HepG2 (cell line): Measurements from ENCODE around the gene EPB41L2. TPM values are rescaled to one million over a fixed set of nuclear protein-coding genes. Genes with fewer than 3 reads are reported as not detected.

Experiments
- ATAC-seq: fragments of 200-7000 bp; cut with Tn5 transposase; 3 replicates; pipeline ENCODE4 v1.9.1; 2020; ENCODE audit warnings: mild to moderate bottlenecking, moderate library complexity
- BruUV-seq: library from RNA; stranded (reverse); fragments of 400-500 nt; replicated peaks from 2 replicates; lab custom pipeline; 2021; lab: Mats Ljungman, UMichigan
- CTCF ChIA-PET: fragments of 300-600 bp; formaldehyde crosslinking; extraction: SDS; loops from one replicate; lab custom pipeline; 2021; ENCODE audit warnings: low total read pairs, inconsistent platforms, low intra/inter-chr PET ratio; lab: Yijun Ruan, JAX
- POLR2A ChIA-PET: fragments of 350-600 bp; sonication (Branson Sonifier 250); formaldehyde crosslinking; loops from one replicate; lab custom pipeline; 2020; ENCODE audit warnings: antibody characterized with exemption, inconsistent platforms; lab: Yijun Ruan, JAX
- DNase-seq: peaks from one replicate; pipeline ENCODE4 v3.0.0-alpha.2; 2015; ENCODE audit warnings: low spot score
- FAIRE-seq: peaks from 3 replicates; lab custom pipeline; 2011; peaks lifted over from hg19 to GRCh38; lab: Jason Lieb, UNC
- H2AFZ ChIP-seq: one replicate; pipeline ENCODE4 v1.6.1; 2011; ENCODE audit warnings: low read length, inconsistent platforms
- H3K27ac ChIP-seq: fragments of 300-600 bp; 3 replicates; pipeline ENCODE4 v1.8.0; 2011; ENCODE audit warnings: mixed run types, mild to moderate bottlenecking, mixed read lengths, low read length, inconsistent platforms; ENCODE audit not compliant: insufficient read depth; ENCODE audit errors: extremely low read length
- H3K27me3 ChIP-seq, 2 experiments: fragments of 200-600 bp in 1 of 2; 2 replicates in 1 of 2; 3 replicates in 1 of 2; pipeline versions ENCODE4 v1.6.0 to v1.8.0; 2011; ENCODE audit warnings: low read length in 2 of 2, mild to moderate bottlenecking in 2 of 2, moderate library complexity in 2 of 2, inconsistent platforms in 1 of 2; ENCODE audit not compliant: insufficient read depth in 2 of 2, control insufficient read depth in 1 of 2
- H3K36me3 ChIP-seq, 2 experiments: fragments of 200-600 bp in 1 of 2; replicated peaks in 1 of 2; 2 replicates in 1 of 2; 3 replicates in 1 of 2; pipeline versions ENCODE4 v1.5.1 to v1.8.0; 2011; ENCODE audit warnings: low read length in 2 of 2, inconsistent platforms in 1 of 2; ENCODE audit not compliant: insufficient read depth in 2 of 2, control insufficient read depth in 1 of 2
- H3K4me1 ChIP-seq: 2 replicates; pipeline ENCODE4 v1.5.1; 2012; ENCODE audit warnings: low read length, inconsistent platforms; ENCODE audit not compliant: insufficient read depth
- H3K4me2 ChIP-seq: 2 replicates; pipeline ENCODE4 v1.6.0; 2011; ENCODE audit warnings: low read depth, low read length, inconsistent platforms
- H3K4me3 ChIP-seq, 3 experiments: fragments of 200-600 bp in 1 of 3; sonication (generic), shearing (Covaris generic) in 1 of 3; replicated peaks in 1 of 3; 2 replicates each; pipeline ENCODE4 v1.5.1; 2011 to 2016; ENCODE audit warnings: low read length in 3 of 3, inconsistent platforms in 2 of 3, low read depth in 2 of 3, mild to moderate bottlenecking in 2 of 3, control low read depth in 1 of 3, mixed read lengths in 1 of 3; ENCODE audit not compliant: insufficient read depth in 1 of 3
- H3K79me2 ChIP-seq: one replicate; pipeline ENCODE4 v1.6.1; 2011; ENCODE audit warnings: low read length, inconsistent platforms; ENCODE audit not compliant: insufficient read depth
- H3K9ac ChIP-seq: 2 replicates; pipeline ENCODE4 v1.6.0; 2011; ENCODE audit warnings: mild to moderate bottlenecking, low read depth, low read length, inconsistent platforms; ENCODE audit not compliant: insufficient read depth
- H3K9me3 ChIP-seq: 2 replicates; pipeline ENCODE4 v1.5.1; 2012; ENCODE audit warnings: mild to moderate bottlenecking, low read length
- H4K20me1 ChIP-seq: 2 replicates; pipeline ENCODE4 v1.6.0; 2011; ENCODE audit warnings: inconsistent platforms, mild to moderate bottlenecking, low read length, moderate library complexity; ENCODE audit not compliant: insufficient read depth
- ATF1 ChIP-seq: IDR thresholded peaks from 2 replicates; pipeline ENCODE4 v1.6.1; 2016; ENCODE audit warnings: mild to moderate bottlenecking, control low read depth
- CEBPG ChIP-seq: IDR thresholded peaks from 2 replicates; pipeline ENCODE4 v1.6.1; 2016
- GTF2F1 ChIP-seq: fragments of 150-350 bp; IDR thresholded peaks from 2 replicates; pipeline ENCODE4 v1.6.1; 2014; ENCODE audit warnings: low read length
- NFE2 ChIP-seq: sonication (generic); formaldehyde crosslinking; IDR thresholded peaks from 2 replicates; pipeline ENCODE4 v1.4.0; 2020; ENCODE audit warnings: missing genetic modification reagents
- NFIC ChIP-seq: IDR thresholded peaks from 2 replicates; pipeline ENCODE4 v1.6.1; 2012; ENCODE audit warnings: mild to moderate bottlenecking, low read length, inconsistent platforms
- SRY ChIP-seq: sonication (generic); formaldehyde crosslinking; IDR thresholded peaks from 2 replicates; pipeline ENCODE4 v1.8.0; 2022; ENCODE audit warnings: mild to moderate bottlenecking, missing genetic modification reagents
- ZFP91 ChIP-seq: sonication (generic); formaldehyde crosslinking; IDR thresholded peaks from 2 replicates; pipeline ENCODE4 v1.9.0; 2022; ENCODE audit warnings: missing genetic modification reagents, mild to moderate bottlenecking, borderline replicate concordance
- ZNF343 ChIP-seq: sonication (generic); formaldehyde crosslinking; IDR thresholded peaks from 2 replicates; pipeline ENCODE4 v1.4.0; 2020; ENCODE audit warnings: mild to moderate bottlenecking, missing genetic modification reagents
- ZNF367 ChIP-seq: sonication (generic); formaldehyde crosslinking; IDR thresholded peaks from 2 replicates; pipeline ENCODE4 v1.4.0; 2020; ENCODE audit warnings: missing genetic modification reagents, borderline replicate concordance
- ZNF513 ChIP-seq: sonication (generic); formaldehyde crosslinking; conservative IDR thresholded peaks from 2 replicates; pipeline ENCODE4 v1.5.0; 2020; ENCODE audit warnings: missing genetic modification reagents
- ZNF567 ChIP-seq: sonication (generic); formaldehyde crosslinking; IDR thresholded peaks from 2 replicates; pipeline ENCODE4 v1.8.1; 2023; ENCODE audit warnings: mild to moderate bottlenecking, missing genetic modification reagents, borderline replicate concordance
- ZNF781 ChIP-seq: sonication (generic); formaldehyde crosslinking; IDR thresholded peaks from 2 replicates; pipeline ENCODE4 v1.5.1; 2020; ENCODE audit warnings: borderline replicate concordance, mild to moderate bottlenecking, missing genetic modification reagents; ENCODE audit errors: not compliant biosample characterization
- WGBS: methylation state at CpG from one replicate; pipeline ENCODE4 v1.1.6; 2017; ENCODE audit warnings: low lambda C conversion rate; 5-methylcytosine and 5-hydroxymethylcytosine counted together
- in situ Hi-C: cut with HindIII; loops from 2 replicates; pipeline ENCODE4 v1.10.0; 2017; ENCODE audit warnings: low pct_unique_long_range_greater_than_20kb; ENCODE audit not compliant: extremely low pct_ligation_motif_present
- intact Hi-C: fragments of 100-400 bp; cut with micrococcal nuclease; formaldehyde crosslinking; loops from one replicate; pipeline ENCODE4 v1.10.0; 2022; ENCODE audit not compliant: unreplicated experiment
- polyA plus RNA-seq, 8 experiments: library from polyadenylated mRNA; depleted of rRNA in 3 of 8; stranded (reverse) in 7 of 8; unstranded in 1 of 8; fragments of >200 nt; fragmentation: Illumina TruSeq in 4 of 8; extraction: Trizol in 4 of 8; gene quantifications; 2 replicates each; pipeline versions ENCODE4 v1.2.1 to v1.2.3, GENCODE V29; 2011 to 2016; ENCODE audit warnings: low read depth in 4 of 8, missing spikeins in 1 of 8, mixed read lengths in 1 of 8; ENCODE audit not compliant: insufficient read depth in 1 of 8
- total RNA-seq, 5 experiments: library from RNA; depleted of rRNA; stranded (reverse); fragments of >200 nt; fragmentation: Illumina TruSeq; extraction: Trizol; gene quantifications; 2 replicates each; pipeline ENCODE4 v1.2.3, GENCODE V29; 2016; ENCODE audit warnings: low read depth in 1 of 5

Gene EPB41L2
- total and polyA plus RNA-seq, 2 of the 13 experiments (the other 11 are each of a cell fraction or from before 2014, with no cell fraction given) = 41.7 to 56.4 TPM

DNA sequence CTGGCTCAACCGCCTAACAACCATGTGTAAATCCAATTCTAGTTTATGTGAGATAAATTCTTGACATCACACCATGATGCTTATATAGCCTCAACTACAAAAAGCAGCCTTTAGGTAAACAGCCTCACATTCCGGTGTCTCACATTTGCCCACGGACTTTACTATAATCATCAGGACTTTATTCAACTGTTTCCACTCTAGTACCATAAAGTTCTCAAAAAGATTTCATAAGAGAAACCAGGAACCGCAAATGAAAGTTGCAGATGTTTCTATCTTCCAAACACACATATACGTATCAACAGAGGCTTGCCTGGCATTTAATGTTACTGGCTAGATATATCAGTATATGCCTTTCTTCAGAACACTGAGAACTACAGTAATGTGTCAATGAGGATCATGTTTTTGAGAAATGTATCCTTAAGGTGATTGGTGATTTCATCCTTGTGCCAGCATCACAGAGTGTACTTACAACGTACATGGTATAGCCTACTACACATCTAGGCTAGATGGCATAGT is 80.0 kb downstream of the EPB41L2 start (continued):
- no peak for TF ChIP-seq ZNF513 (CRISPR knock-in tag)
- TF ChIP-seq NFIC = no peak

DNA sequence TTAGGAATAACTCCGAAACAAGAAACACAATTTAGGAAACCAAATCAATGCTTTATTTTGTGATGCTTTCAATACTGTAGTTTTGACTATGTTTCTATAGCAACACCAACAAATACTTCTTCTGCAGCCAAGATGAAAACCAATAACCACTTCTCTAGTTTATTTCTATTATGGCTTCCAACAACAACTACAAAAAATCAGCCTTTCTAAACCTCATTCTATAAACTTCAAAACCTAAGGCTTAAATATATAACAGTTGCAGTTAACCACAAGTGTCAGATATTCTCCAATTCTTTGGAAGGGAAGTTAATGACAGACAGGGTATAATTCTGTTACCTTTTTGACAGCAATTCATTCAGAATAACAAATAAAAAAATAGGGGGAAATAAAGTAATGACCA is 80.9 kb downstream of the EPB41L2 start:
- Histone ChIP-seq H3K4me2 (no peak overlapping the region), H3K9ac (no peak overlapping the region), H3K27ac (no peak overlapping the region), H3K27me3 (no peaks in the 10 kb centered on the region), H4K20me1 (0 out of 2 replicates have a peak, but pooled peaks cover 4% of the 10 kb centered on the region), H3K36me3 (no peaks in the 10 kb centered on the region), H3K4me3 (no peak overlapping the region), H3K9me3 (no peaks in the 10 kb centered on the region), H3K79me2 (peaks cover 73% of the 10 kb centered on the region), H2AFZ (no peak overlapping the region), H3K4me1 (peaks cover 5% of the 10 kb centered on the region)
- BruUV-seq = no TSS peak
- POLR2A ChIA-PET = no interaction called here
- FAIRE-seq (no peak), DNase-seq (no peak), ATAC-seq (no peak)
- TF ChIP-seq ATF1 (0 out of 2 replicates have a peak, but pooled peaks have one; percentile 11), ZNF343 (CRISPR knock-in tag) (no peak), NFE2 (CRISPR knock-in tag) (no peak), CEBPG (no peak)
- CTCF ChIA-PET = no interaction called here
- intact Hi-C loops (no loop called here), in situ Hi-C loops (no loop called here)
- WGBS = 93% methylated on average over 1 of the region's 1 CpG

DNA sequence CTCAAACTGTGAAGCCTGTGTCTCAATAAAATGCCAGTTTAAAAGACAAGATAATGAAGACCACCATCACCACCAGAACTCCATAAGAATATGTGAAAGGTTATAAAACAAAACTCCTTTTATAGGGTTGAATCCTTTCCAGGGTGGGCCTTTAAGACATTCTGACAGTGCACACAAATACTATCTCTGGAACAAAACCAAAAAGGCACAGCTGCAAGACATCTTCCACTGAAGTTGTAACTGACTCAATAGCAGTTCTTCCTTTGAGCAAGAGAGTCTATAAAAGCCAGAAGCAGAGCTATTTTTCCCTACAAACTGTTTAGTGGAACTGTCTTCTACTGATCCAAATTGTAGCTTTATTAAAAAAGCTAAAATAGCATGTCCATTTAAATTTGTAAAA is 81.6 kb downstream of the EPB41L2 start:
- Histone ChIP-seq H3K4me2 (no peak overlapping the region), H3K27ac (no peak overlapping the region), H2AFZ (no peak overlapping the region), H3K36me3 (no peaks in the 10 kb centered on the region), H3K27me3 (no peaks in the 10 kb centered on the region), H4K20me1 (0 out of 2 replicates have a peak, but pooled peaks cover 4% of the 10 kb centered on the region), H3K9me3 (no peaks in the 10 kb centered on the region), H3K9ac (no peak overlapping the region), H3K4me3 (no peak overlapping the region), H3K79me2 (peaks cover 80% of the 10 kb centered on the region), H3K4me1 (peaks cover 11% of the 10 kb centered on the region)
- in situ Hi-C loops = no loop called here
- TF ChIP-seq GTF2F1 (no peak), ZNF367 (CRISPR knock-in tag) (no peak), SRY (CRISPR knock-in tag) (no peak), ZFP91 (CRISPR knock-in tag) (no peak), ZNF781 (CRISPR knock-in tag) (no peak), ZNF567 (CRISPR knock-in tag) (no peak)
- ChIA-PET POLR2A (no interaction called here), CTCF (no interaction called here)
- FAIRE-seq (no peak), DNase-seq (no peak), ATAC-seq (no peak)
- intact Hi-C loops = no loop called here
- no TSS peak for BruUV-seq
